Mesenchymal stem cell (in vitro differentiated cells and primary cell): Measurements from ENCODE around the gene MSH3.
"Not testable (repeated sequence)": the region's sequence is repeated elsewhere in the genome, so short reads cannot be mapped to it uniquely, and the experiment has no call there.

Experiments used
- DNase-seq: peaks from one replicate; pipeline ENCODE4 v3.0.0-alpha.2; 2013
- H2AFZ ChIP-seq: one replicate; pipeline ENCODE4 v1.6.1; 2013; ENCODE audit warnings: low read depth, mild to moderate bottlenecking, control low read depth, inconsistent platforms, low read length, moderate library complexity
- H2AK5ac ChIP-seq: 2 replicates; pipeline ENCODE4 v1.6.1; 2013; ENCODE audit warnings: low read length, moderate library complexity, mild to moderate bottlenecking, inconsistent platforms; ENCODE audit not compliant: severe bottlenecking
- H2BK120ac ChIP-seq: one replicate; pipeline ENCODE4 v1.6.1; 2013; ENCODE audit warnings: low read depth, mild to moderate bottlenecking, inconsistent platforms, low read length, moderate library complexity
- H2BK12ac ChIP-seq, 2 experiments: one replicate each; pipeline ENCODE4 v1.6.1; 2013; ENCODE audit warnings: inconsistent platforms in 2 of 2, low read length in 2 of 2, mild to moderate bottlenecking in 2 of 2, moderate library complexity in 2 of 2, control low read depth in 1 of 2
- H2BK15ac ChIP-seq: one replicate; pipeline ENCODE4 v1.6.1; 2013; ENCODE audit warnings: mild to moderate bottlenecking, low read depth, inconsistent platforms; ENCODE audit not compliant: poor library complexity, severe bottlenecking
- H2BK5ac ChIP-seq: 2 replicates; pipeline ENCODE4 v1.6.1; 2013; ENCODE audit warnings: low read depth, mild to moderate bottlenecking, low read length, control low read depth, inconsistent platforms; ENCODE audit not compliant: poor library complexity, severe bottlenecking
- H3K14ac ChIP-seq, 2 experiments: one replicate each; pipeline ENCODE4 v1.6.1; 2013; ENCODE audit warnings: inconsistent platforms in 2 of 2, low read length in 2 of 2, control low read depth in 1 of 2, mild to moderate bottlenecking in 1 of 2, moderate library complexity in 1 of 2
- H3K18ac ChIP-seq, 2 experiments: one replicate each; pipeline ENCODE4 v1.6.1; 2013; ENCODE audit warnings: inconsistent platforms in 2 of 2, low read length in 2 of 2, control low read depth in 1 of 2, low read depth in 1 of 2, mild to moderate bottlenecking in 1 of 2
- H3K23ac ChIP-seq, 2 experiments: one replicate each; pipeline ENCODE4 v1.6.1; 2013; ENCODE audit warnings: inconsistent platforms in 2 of 2, low read length in 2 of 2, mild to moderate bottlenecking in 2 of 2, moderate library complexity in 2 of 2, control low read depth in 1 of 2
- H3K27ac ChIP-seq: 2 replicates; pipeline ENCODE4 v1.5.1; 2013; ENCODE audit warnings: mild to moderate bottlenecking, moderate library complexity, low read length, control low read depth, inconsistent platforms; ENCODE audit not compliant: poor library complexity, severe bottlenecking
- H3K27me3 ChIP-seq, 2 experiments: 2 replicates each; pipeline versions ENCODE4 v1.6.1 to v1.7.0; 2013; ENCODE audit warnings: low read length in 2 of 2, mild to moderate bottlenecking in 2 of 2, moderate library complexity in 2 of 2, control low read depth in 1 of 2, inconsistent platforms in 1 of 2; ENCODE audit not compliant: control insufficient read depth in 1 of 2, insufficient read depth in 1 of 2
- H3K36me3 ChIP-seq, 2 experiments: 2 replicates each; pipeline versions ENCODE4 v1.6.1 to v1.7.0; 2013; ENCODE audit warnings: low read length in 2 of 2, control low read depth in 1 of 2, inconsistent platforms in 1 of 2, low read depth in 1 of 2, mild to moderate bottlenecking in 1 of 2; ENCODE audit not compliant: insufficient read depth in 2 of 2, control insufficient read depth in 1 of 2
- H3K4ac ChIP-seq, 2 experiments: one replicate each; pipeline ENCODE4 v1.6.1; 2013; ENCODE audit warnings: inconsistent platforms in 2 of 2, low read length in 2 of 2, mild to moderate bottlenecking in 2 of 2, moderate library complexity in 2 of 2, control low read depth in 1 of 2, low read depth in 1 of 2
- H3K4me1 ChIP-seq: 2 replicates; pipeline ENCODE4 v1.6.1; 2013; ENCODE audit warnings: low read depth, low read length, control low read depth; ENCODE audit not compliant: control insufficient read depth, insufficient read depth
- H3K4me2 ChIP-seq: 2 replicates; pipeline ENCODE4 v1.6.1; 2013; ENCODE audit warnings: low read length, mild to moderate bottlenecking, inconsistent platforms; ENCODE audit not compliant: poor library complexity, severe bottlenecking
- H3K4me3 ChIP-seq, 2 experiments: 2 replicates each; pipeline versions ENCODE4 v1.5.1 to v1.7.0; 2013; ENCODE audit warnings: low read length in 2 of 2, mild to moderate bottlenecking in 2 of 2, control low read depth in 1 of 2, low read depth in 1 of 2; ENCODE audit not compliant: insufficient read depth in 1 of 2
- H3K79me1 ChIP-seq: replicated peaks from 2 replicates; pipeline ENCODE4 v1.6.1; 2013; ENCODE audit warnings: mild to moderate bottlenecking, control low read depth, low read length, inconsistent platforms; ENCODE audit not compliant: poor library complexity, severe bottlenecking
- H3K9ac ChIP-seq: 2 replicates; pipeline ENCODE4 v1.7.0; 2013; ENCODE audit warnings: mild to moderate bottlenecking, low read length, moderate library complexity
- H3K9me3 ChIP-seq: 2 replicates; pipeline ENCODE4 v1.7.0; 2013; ENCODE audit warnings: mild to moderate bottlenecking, low read length; ENCODE audit not compliant: control insufficient read depth
- H4K8ac ChIP-seq: one replicate; pipeline ENCODE4 v1.6.1; 2013; ENCODE audit warnings: inconsistent platforms, mild to moderate bottlenecking, low read length, moderate library complexity
- H4K91ac ChIP-seq: one replicate; pipeline ENCODE4 v1.6.1; 2013; ENCODE audit warnings: mild to moderate bottlenecking, low read length, inconsistent platforms
- WGBS: methylation state at CpG from one replicate; pipeline ENCODE4 v1.1.7; 2013; ENCODE audit warnings: mixed read lengths; 5-methylcytosine and 5-hydroxymethylcytosine counted together

Gene MSH3

GRCh38 chr5:80660661-80661060 is 6.2 kb downstream of the MSH3 start:
- not testable (repeated sequence) for H3K27ac ChIP-seq, H3K4me3 ChIP-seq, DNase-seq, H2AFZ ChIP-seq, H4K8ac ChIP-seq, H3K9ac ChIP-seq, H4K91ac ChIP-seq, H3K9me3 ChIP-seq, H3K4me1 ChIP-seq, H2BK120ac ChIP-seq, H3K4me2 ChIP-seq, H2AK5ac ChIP-seq, H3K14ac ChIP-seq, H3K27me3 ChIP-seq, H2BK5ac ChIP-seq, H3K18ac ChIP-seq, H2BK15ac ChIP-seq, H3K4ac ChIP-seq, H2BK12ac ChIP-seq, H3K23ac ChIP-seq
- Histone ChIP-seq H3K79me1 (peaks cover 26% of the 10 kb centered on the region), H3K36me3 (peaks cover 6 to 65% of the 10 kb centered on the region in 2 experiments)
- 96% methylated on average over 4 of the region's 7 CpGs for WGBS

- Histone ChIP-seq H3K79me1 (peaks cover 19% of the 10 kb centered on the region), H3K27me3 (no peaks in the 10 kb centered on the region), H3K9me3 (no peaks in the 10 kb centered on the region), H3K4me3 (no peak overlapping the region), H4K8ac (no peak overlapping the region), H4K91ac (no peak overlapping the region), H2BK12ac (no peak overlapping the region), H3K18ac (no peak overlapping the region), H2BK5ac (no peak overlapping the region), H3K23ac (no peak overlapping the region), H3K27ac (no peak overlapping the region), H2BK15ac (no peak overlapping the region), H2AFZ (no peak overlapping the region), H3K4me2 (no peak overlapping the region), H3K9ac (no peak overlapping the region), H3K36me3 (peaks cover 5 to 74% of the 10 kb centered on the region in 2 experiments), H2AK5ac (no peak overlapping the region), H3K14ac (no peak overlapping the region), H3K4me1 (no peaks in the 10 kb centered on the region), H3K4ac (no peak overlapping the region), H2BK120ac (no peak overlapping the region)
- no CpG with 5 or more reads among the region's 1 CpG for WGBS
- no peak for DNase-seq
Observed at GRCh38 chr5:80662108-80662507, 7.7 kb downstream of the MSH3 start.

- Histone ChIP-seq H3K4me3 (no peak overlapping the region), H2BK12ac (no peak overlapping the region), H3K4me2 (no peak overlapping the region), H3K9ac (no peak overlapping the region), H3K27me3 (no peaks in the 10 kb centered on the region), H2BK15ac (no peak overlapping the region), H3K23ac (no peak overlapping the region), H4K91ac (no peak overlapping the region), H3K9me3 (no peaks in the 10 kb centered on the region), H3K27ac (no peak overlapping the region), H2BK5ac (no peak overlapping the region), H3K14ac (no peak overlapping the region), H3K36me3 (peaks cover 20 to 61% of the 10 kb centered on the region in 2 experiments), H2BK120ac (no peak overlapping the region), H2AFZ (no peak overlapping the region), H3K18ac (no peak overlapping the region), H3K4me1 (peaks cover 2% of the 10 kb centered on the region), H3K4ac (no peak overlapping the region), H4K8ac (no peak overlapping the region), H3K79me1 (peaks cover 36% of the 10 kb centered on the region), H2AK5ac (no peak overlapping the region)
- WGBS: 98% methylated on average over 4 of the region's 4 CpGs
- no peak for DNase-seq
Observed at GRCh38 chr5:80665057-80665456, 10.6 kb downstream of the MSH3 start.

- Histone ChIP-seq H3K4me1 (peaks cover 2% of the 10 kb centered on the region), H3K14ac (no peak overlapping the region), H3K4me3 (no peak overlapping the region), H2BK12ac (no peak overlapping the region), H2BK15ac (no peak overlapping the region), H3K27ac (no peak overlapping the region), H3K4me2 (no peak overlapping the region), H3K9me3 (no peaks in the 10 kb centered on the region), H2BK5ac (no peak overlapping the region), H3K18ac (no peak overlapping the region), H3K4ac (no peak overlapping the region), H4K8ac (no peak overlapping the region), H2AK5ac (no peak overlapping the region), H3K27me3 (no peaks in the 10 kb centered on the region), H4K91ac (no peak overlapping the region), H3K23ac (no peak overlapping the region), H2BK120ac (no peak overlapping the region), H2AFZ (no peak overlapping the region), H3K9ac (no peak overlapping the region), H3K79me1 (peaks cover 33% of the 10 kb centered on the region), H3K36me3 (peaks cover 17 to 48% of the 10 kb centered on the region in 2 experiments)
- DNase-seq: no peak
- WGBS: 97% methylated on average over 8 of the region's 8 CpGs
Observed at GRCh38 chr5:80667384-80667783, 12.9 kb downstream of the MSH3 start.
